ENCODE results near the gene PAF1. TPM values are rescaled to one million over a fixed set of nuclear protein-coding genes. Genes with fewer than 3 reads are reported as not detected.

Gene PAF1
- polyA plus RNA-seq, 3 donors, result 22.7 to 37.8 (median 25.2) TPM

DNA sequence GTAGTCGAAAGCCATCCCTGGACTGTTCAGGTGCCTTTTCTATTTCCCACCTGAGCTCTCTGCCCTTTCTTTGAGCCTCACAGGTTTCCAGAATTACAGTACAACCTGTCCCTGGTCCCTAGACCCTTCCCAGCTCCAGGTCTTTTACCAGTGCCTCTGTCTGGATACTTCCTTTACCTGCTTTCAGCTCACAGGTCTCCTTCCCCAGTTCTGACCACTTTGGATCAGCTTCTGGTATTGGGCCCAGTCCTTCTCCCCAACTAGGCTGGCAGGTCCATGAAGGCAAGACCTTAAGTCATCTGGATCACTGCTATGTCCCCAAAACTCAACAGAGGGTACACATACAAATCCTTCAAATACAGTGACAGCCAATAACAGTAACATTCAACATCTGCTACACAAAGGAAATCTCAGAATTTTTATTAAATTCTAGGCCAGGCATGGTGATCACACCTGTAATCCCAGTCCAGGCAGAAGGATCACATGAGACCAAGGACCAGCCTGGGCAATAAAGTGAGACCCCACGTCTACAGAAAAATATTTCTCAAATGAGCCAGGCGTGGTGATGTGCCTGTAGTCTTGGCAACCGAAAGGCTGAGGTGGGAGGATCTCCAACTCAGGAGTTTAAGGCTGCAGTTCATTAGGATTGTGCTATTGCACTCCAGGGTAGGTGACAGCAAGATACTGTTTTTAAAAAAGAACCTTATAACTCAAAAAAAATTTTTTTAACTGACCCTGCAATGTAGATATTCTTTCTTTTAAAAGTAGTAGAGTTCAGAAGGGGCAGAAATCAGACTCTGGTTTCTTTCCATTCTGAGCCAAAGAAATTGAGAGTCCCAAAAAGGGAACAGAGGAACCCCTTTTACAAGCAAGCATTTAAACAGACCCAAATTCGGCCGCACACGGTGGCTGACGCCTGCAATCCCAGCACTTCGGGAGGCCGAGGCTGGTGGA is 43.5 kb upstream of the PAF1 start:
- Histone ChIP-seq H3K4me1 (ENCODE audit: control insufficient read depth in 1 of 2, insufficient read depth in 2 of 2, low read length in 2 of 2) (peaks cover 39 to 47% of the 10 kb centered on the region in 2 donors), H3K27ac (ENCODE audit: low read depth in 1 of 2, low read length in 2 of 2) (peak overlapping the region; percentile 82 to 89), H3K9ac (ENCODE audit: insufficient read depth, low read length, poor library complexity, severe bottlenecking) (peak overlapping the region; percentile 89), H2AFZ (ENCODE audit: insufficient read depth, low read depth, low read length, poor library complexity, severe bottlenecking) (no peak overlapping the region), H4K20me1 (ENCODE audit: insufficient read depth, low read length) (peaks cover 19% of the 10 kb centered on the region), H3K79me2 (ENCODE audit: insufficient read depth, low read length) (peaks cover 32% of the 10 kb centered on the region), H3K4me2 (replicated peaks; ENCODE audit: extremely low read depth, low read length, poor library complexity, severe bottlenecking) (peak overlapping the region; percentile 93), H3K36me3 (replicated peaks in 1 of 2; ENCODE audit: control insufficient read depth in 1 of 2, insufficient read depth in 2 of 2, low read length in 2 of 2) (peaks cover 24 to 30% of the 10 kb centered on the region in 2 donors), H3K4me3 (replicated peaks in 1 of 3; ENCODE audit: low read depth in 2 of 3, low read length in 3 of 3) (peak overlapping the region; percentile 54 to 96 (median 95)), H3K9me3 (replicated peaks in 1 of 2; ENCODE audit: control insufficient read depth in 1 of 2, insufficient read depth in 1 of 2, low read length in 2 of 2) (no peaks in the 10 kb centered on the region), H3K27me3 (ENCODE audit: control insufficient read depth in 2 of 2, insufficient read depth in 2 of 2, low read length in 2 of 2) (peaks cover 0 to 2% of the 10 kb centered on the region in 2 donors)
- H3K27ac Mint-ChIP-seq, result peak overlapping the region; percentile 68 to 99 (median 97)
- peaks cover 41% of the 10 kb centered on the region for H3K4me1 Mint-ChIP-seq
- H3K4me3 Mint-ChIP-seq, result peak overlapping the region; percentile 55 to 99
- intact Hi-C loops (cut with micrococcal nuclease), result loop anchor here (5.0 kb wide), 2 partner anchors 92 to 98 kb away; partner anchors contain the start of genes EID2B (in 1 of the 2) and SAMD4B (in 1 of the 2)
- peaks cover 0 to 3% (median 0%) of the 10 kb centered on the region in 7 donors for H3K9me3 Mint-ChIP-seq
- peaks cover 28 to 30% of the 10 kb centered on the region in 2 donors for H3K36me3 Mint-ChIP-seq
- peaks cover 6 to 10% (median 9%) of the 10 kb centered on the region in 3 donors for H3K27me3 Mint-ChIP-seq (ENCODE audit: low read depth in 3 of 3)
- no peak for DNase-seq
- no peak for TF ChIP-seq CTCF (IDR thresholded peaks at IDR 0.05)
- 48% methylated on average over 9 of the region's 10 CpGs for WGBS (ENCODE audit: insufficient coverage)

DNA sequence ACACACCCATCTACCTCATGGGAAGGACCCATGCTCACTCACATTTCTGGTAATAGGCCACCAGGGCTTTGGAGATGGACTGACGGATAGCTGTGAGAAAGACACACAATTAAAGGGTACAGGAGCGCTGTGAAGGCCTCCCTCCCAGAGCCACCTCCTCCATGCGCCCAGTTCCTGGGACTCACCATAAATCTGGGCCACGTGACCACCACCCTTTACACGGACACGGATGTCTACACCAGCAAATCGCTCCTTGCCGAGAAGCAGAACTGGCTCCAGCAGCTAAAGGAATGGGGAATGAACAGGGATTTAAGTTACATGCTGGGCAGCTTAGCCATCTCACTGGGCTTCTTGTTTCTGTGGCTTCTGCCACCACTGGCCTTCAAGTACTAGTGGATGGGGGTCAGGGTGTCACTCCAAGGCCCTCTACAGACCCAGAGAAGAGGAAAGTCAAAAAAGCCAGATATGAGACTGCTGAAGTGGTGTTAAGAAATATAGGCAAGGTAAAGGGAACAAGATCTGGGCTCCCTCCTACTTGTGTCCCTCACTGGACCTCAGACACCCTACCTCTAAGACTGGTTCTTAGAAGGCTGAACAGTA is 42.7 kb upstream of the PAF1 start:
- WGBS (ENCODE audit: insufficient coverage), result no CpG with 5 or more reads among the region's 8 CpGs
- H3K27ac ChIP-seq (ENCODE audit: low read depth in 1 of 2, low read length in 2 of 2), result peak overlapping the region in 1 of 2 donors; percentile 89
- H3K4me3 ChIP-seq (replicated peaks in 1 of 3; ENCODE audit: low read depth in 2 of 3, low read length in 3 of 3), result peak overlapping the region in 1 of 3 experiments; percentile 95
- no peak overlapping the region for H3K4me3 Mint-ChIP-seq
- no peak for DNase-seq
- peaks cover 28 to 30% of the 10 kb centered on the region in 2 donors for H3K36me3 Mint-ChIP-seq
- H3K9me3 ChIP-seq (replicated peaks in 1 of 2; ENCODE audit: control insufficient read depth in 1 of 2, insufficient read depth in 1 of 2, low read length in 2 of 2), result no peaks in the 10 kb centered on the region
- H3K79me2 ChIP-seq (ENCODE audit: insufficient read depth, low read length), result peaks cover 32% of the 10 kb centered on the region
- peak overlapping the region; percentile 3 for H3K4me2 ChIP-seq (replicated peaks; ENCODE audit: extremely low read depth, low read length, poor library complexity, severe bottlenecking)
- H3K9ac ChIP-seq (ENCODE audit: insufficient read depth, low read length, poor library complexity, severe bottlenecking), result no peak overlapping the region
- H4K20me1 ChIP-seq (ENCODE audit: insufficient read depth, low read length), result peaks cover 19% of the 10 kb centered on the region
- H3K9me3 Mint-ChIP-seq, result peaks cover 0 to 3% (median 0%) of the 10 kb centered on the region in 7 donors
- TF ChIP-seq CTCF (IDR thresholded peaks at IDR 0.05), result no peak
- H3K27me3 ChIP-seq (ENCODE audit: control insufficient read depth in 2 of 2, insufficient read depth in 2 of 2, low read length in 2 of 2), result peaks cover 0 to 6% of the 10 kb centered on the region in 2 donors
- H3K4me1 Mint-ChIP-seq, result peaks cover 41% of the 10 kb centered on the region
- peaks cover 8 to 15% (median 9%) of the 10 kb centered on the region in 3 donors for H3K27me3 Mint-ChIP-seq (ENCODE audit: low read depth in 3 of 3)
- no peak overlapping the region for H2AFZ ChIP-seq (ENCODE audit: insufficient read depth, low read depth, low read length, poor library complexity, severe bottlenecking)
- peaks cover 39 to 47% of the 10 kb centered on the region in 2 donors for H3K4me1 ChIP-seq (ENCODE audit: control insufficient read depth in 1 of 2, insufficient read depth in 2 of 2, low read length in 2 of 2)
- intact Hi-C loops (cut with micrococcal nuclease), result no loop called here
- H3K27ac Mint-ChIP-seq, result peak overlapping the region; percentile 73 to 99 (median 86)
- H3K36me3 ChIP-seq (replicated peaks in 1 of 2; ENCODE audit: control insufficient read depth in 1 of 2, insufficient read depth in 2 of 2, low read length in 2 of 2), result peaks cover 24 to 30% of the 10 kb centered on the region in 2 donors
